ENCODE results near the gene ASIC2. TPM values are rescaled to one million over a fixed set of nuclear protein-coding genes. Genes with fewer than 3 reads are reported as not detected.

ASIC2 gene
- total RNA-seq, 1 experiment from 2014 or later = 4.1 TPM

- POLR2A ChIA-PET = no interaction called here
- no peak for DNase-seq (ENCODE audit: low read depth, low spot score)
- Histone ChIP-seq H3K27ac (ENCODE audit: low read length) (no peak overlapping the region), H3K27me3 (ENCODE audit: control insufficient read depth, insufficient read depth, low read length) (no peaks in the 10 kb centered on the region), H3K4me3 (ENCODE audit: low read depth in 2 of 2, low read length in 2 of 2) (no peak overlapping the region), H3K9me3 (ENCODE audit: control insufficient read depth, insufficient read depth, low read depth, low read length) (no peaks in the 10 kb centered on the region), H3K36me3 (ENCODE audit: control insufficient read depth, insufficient read depth, low read length) (no peaks in the 10 kb centered on the region), H3K4me1 (ENCODE audit: control insufficient read depth, insufficient read depth, low read length) (peaks cover 13% of the 10 kb centered on the region)
- TF ChIP-seq CTCF (IDR thresholded peaks at IDR 0.05) = no peak
- TF ChIP-seq POLR2AphosphoS5 (IDR thresholded peaks at IDR 0.05; ENCODE audit: low read depth, low read length) = no peak
- no peak for TF ChIP-seq REST (IDR thresholded peaks at IDR 0.05; ENCODE audit: insufficient read depth in 1 of 2, low read depth in 2 of 2, low read length in 1 of 2)
- no peak for TF ChIP-seq TCF7L2 (IDR thresholded peaks at IDR 0.05; ENCODE audit: low read depth, low read length)
- no peak for TF ChIP-seq SIN3A (IDR thresholded peaks at IDR 0.05; ENCODE audit: borderline replicate concordance, insufficient read depth, low read depth, low read length)
- BruUV-seq (replicated peaks) = no TSS peak
- no peak for ATAC-seq
- intact Hi-C loops (cut with micrococcal nuclease; ENCODE audit: unreplicated experiment) (no loop called here), in situ Hi-C loops (cut with HindIII; ENCODE audit: low pct_unique_long_range_greater_than_20kb, low sequenced_read_pairs) (no loop called here)
- CTCF ChIA-PET = no interaction called here
Observed at GRCh38 chr17:33233811-33234177, 59.3 kb downstream of the ASIC2 start.

GRCh38 chr17:33229499-33229898 is 63.6 kb downstream of the ASIC2 start:
- ChIA-PET POLR2A (no interaction called here), CTCF (no interaction called here)
- in situ Hi-C loops (cut with HindIII; ENCODE audit: low pct_unique_long_range_greater_than_20kb, low sequenced_read_pairs) = no loop called here
- intact Hi-C loops (cut with micrococcal nuclease; ENCODE audit: unreplicated experiment) = no loop called here
- TF ChIP-seq POLR2AphosphoS5 (IDR thresholded peaks at IDR 0.05; ENCODE audit: low read depth, low read length) = no peak
- no peak for TF ChIP-seq SIN3A (IDR thresholded peaks at IDR 0.05; ENCODE audit: borderline replicate concordance, insufficient read depth, low read depth, low read length)
- no peak for TF ChIP-seq CTCF (IDR thresholded peaks at IDR 0.05)
- no peak for TF ChIP-seq TCF7L2 (IDR thresholded peaks at IDR 0.05; ENCODE audit: low read depth, low read length)
- TF ChIP-seq REST (IDR thresholded peaks at IDR 0.05; ENCODE audit: insufficient read depth in 1 of 2, low read depth in 2 of 2, low read length in 1 of 2) = no peak
- no peak for DNase-seq (ENCODE audit: low read depth, low spot score)
- no peaks in the 10 kb centered on the region for H3K27me3 ChIP-seq (ENCODE audit: control insufficient read depth, insufficient read depth, low read length)
- no peaks in the 10 kb centered on the region for H3K36me3 ChIP-seq (ENCODE audit: control insufficient read depth, insufficient read depth, low read length)
- H3K9me3 ChIP-seq (ENCODE audit: control insufficient read depth, insufficient read depth, low read depth, low read length) = no peaks in the 10 kb centered on the region
- ATAC-seq = no peak
- no peak overlapping the region for H3K4me3 ChIP-seq (ENCODE audit: low read depth in 2 of 2, low read length in 2 of 2)
- H3K27ac ChIP-seq (ENCODE audit: low read length) = no peak overlapping the region
- peaks cover 7% of the 10 kb centered on the region for H3K4me1 ChIP-seq (ENCODE audit: control insufficient read depth, insufficient read depth, low read length)
- BruUV-seq (replicated peaks) = no TSS peak

All from Panc1 (cell line).